Gastrocnemius medialis (tissue), 4 donors: ENCODE results near the gene CSAD. TPM values are rescaled to one million over a fixed set of nuclear protein-coding genes. Genes with fewer than 3 reads are reported as not detected.

Source experiments
- ATAC-seq, 2 donors: fragments of 150-250 bp; one replicate each; pipeline ENCODE4 v1.9.1; 2016
- DNase-seq, 2 donors: peaks; one replicate each; pipeline ENCODE4 v3.0.0-alpha.2; 2019
- H3K27ac ChIP-seq, 4 donors: fragments of 200-600 bp; sonication (generic); 1 replicate in 1 of 4; 2 replicates in 3 of 4; pipeline ENCODE4 v1.5.1; 2016 to 2018; ENCODE audit warnings: mild to moderate bottlenecking in 2 of 4, moderate library complexity in 1 of 4
- H3K27me3 ChIP-seq, 3 donors: fragments of 200-600 bp; sonication (generic) in 2 of 3; 1 replicate in 1 of 3; 2 replicates in 2 of 3; pipeline versions ENCODE4 v1.5.1 to v1.6.0; 2016 to 2019; ENCODE audit warnings: mild to moderate bottlenecking in 1 of 3, moderate library complexity in 1 of 3
- H3K36me3 ChIP-seq, 2 donors: fragments of 200-600 bp; sonication (generic) in 1 of 2; one replicate each; pipeline ENCODE4 v1.5.1; 2017 to 2018
- H3K4me1 ChIP-seq, 2 donors: fragments of 200-600 bp; sonication (generic) in 1 of 2; one replicate each; pipeline ENCODE4 v1.5.1; 2016 to 2017; ENCODE audit warnings: mild to moderate bottlenecking in 2 of 2
- H3K4me3 ChIP-seq, 4 donors: fragments of 200-600 bp; sonication (generic) in 3 of 4; 1 replicate in 1 of 4; 2 replicates in 3 of 4; pipeline ENCODE4 v1.5.1; 2016 to 2019; ENCODE audit warnings: mild to moderate bottlenecking in 2 of 4
- H3K9me3 ChIP-seq, 3 donors: fragments of 200-600 bp; sonication (generic) in 2 of 3; 1 replicate in 1 of 3; 2 replicates in 2 of 3; pipeline ENCODE4 v1.5.1; 2016 to 2019
- POLR2A ChIP-seq, 2 donors: fragments of 450-650 bp; IDR thresholded peaks; one replicate each; pipeline ENCODE4 v1.6.1; 2017; ENCODE audit warnings: antibody characterized with exemption in 2 of 2, mild to moderate bottlenecking in 2 of 2, moderate library complexity in 2 of 2
- in situ Hi-C, 4 donors: fragments of 200-750 bp; cut with MboI; loops; one replicate each; pipeline versions ENCODE4 v1.15.0 to v1.8.0; 2017; ENCODE audit warnings: low sequenced_read_pairs in 4 of 4
- intact Hi-C: fragments of 100-400 bp; cut with DNase I; formaldehyde crosslinking; loops from one replicate; pipeline ENCODE4 v1.15.1; 2023; ENCODE audit warnings: low total_unique reads
- total RNA-seq, 4 donors: library from RNA; depleted of rRNA; stranded (reverse); fragments of >200 nt; gene quantifications; one replicate each; pipeline versions ENCODE4 v1.1.0 to v1.2.3, GENCODE V29; 2016
- TF ChIP-seq, protein P1 (sequence below), 5 experiments: fragments of 450-650 bp in 3 of 5; fragments of 200-600 bp in 2 of 5; sonication (generic) in 2 of 5; IDR thresholded peaks in 4 of 5; conservative IDR thresholded peaks in 1 of 5; 1 replicate in 4 of 5; 2 replicates in 1 of 5; pipeline ENCODE4 v1.5.1; 2016 to 2019; ENCODE audit warnings: antibody characterized with exemption in 5 of 5, mild to moderate bottlenecking in 3 of 5, moderate library complexity in 3 of 5

The CSAD gene
- total RNA-seq, 4 donors from 2014 or later = 0.68 to 14.9 (median 1.9) TPM

DNA sequence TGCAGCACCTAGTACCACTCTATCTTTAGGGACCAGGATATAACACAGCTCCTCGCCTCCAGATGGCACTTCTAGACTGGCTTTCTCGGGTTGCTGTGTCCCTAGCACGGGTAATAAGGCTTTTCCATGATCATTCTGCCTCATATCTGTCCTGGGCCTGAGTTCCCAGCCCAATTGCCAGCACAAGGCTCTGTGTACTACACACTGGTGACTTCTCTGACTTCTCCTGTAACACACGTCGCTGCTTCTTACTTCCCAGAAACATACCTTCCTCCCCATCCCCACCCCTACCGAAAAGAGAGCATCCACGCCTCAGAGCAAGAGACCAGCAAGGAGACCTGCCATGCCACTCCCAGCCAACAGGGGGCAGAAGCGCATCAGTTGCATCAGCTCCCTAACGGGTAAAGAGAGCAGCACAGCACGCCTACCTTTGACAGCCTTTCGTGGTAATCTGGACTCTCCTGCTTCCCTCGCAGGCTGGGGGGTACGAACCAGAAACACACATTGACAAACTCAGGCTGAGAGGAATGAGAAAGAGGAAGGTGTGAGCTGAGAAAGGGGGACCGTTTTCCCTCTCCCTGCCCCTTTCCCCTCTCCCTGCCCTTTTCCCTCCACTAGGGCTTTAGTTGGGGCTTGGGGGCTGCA lies 21.4 kb downstream of the CSAD start:
- Histone ChIP-seq H3K27me3 (no peaks in the 10 kb centered on the region), H3K4me3 (no peak overlapping the region), H3K27ac (no peak overlapping the region), H3K4me1 (peaks cover 4 to 9% of the 10 kb centered on the region in 2 donors), H3K36me3 (peaks cover 0 to 8% of the 10 kb centered on the region in 2 donors), H3K9me3 (no peaks in the 10 kb centered on the region)
- DNase-seq = peak; percentile 32 to 67
- peak; percentile 45 to 91 for ATAC-seq
- intact Hi-C loops = loop anchor here (1.0 kb wide), 1 partner anchor 38 kb away; no protein-coding TSS in a partner anchor
- in situ Hi-C loops = no loop called here
- no peak for TF ChIP-seq POLR2A (IDR thresholded peaks at IDR 0.05)
- TF ChIP-seq, protein P1, sequence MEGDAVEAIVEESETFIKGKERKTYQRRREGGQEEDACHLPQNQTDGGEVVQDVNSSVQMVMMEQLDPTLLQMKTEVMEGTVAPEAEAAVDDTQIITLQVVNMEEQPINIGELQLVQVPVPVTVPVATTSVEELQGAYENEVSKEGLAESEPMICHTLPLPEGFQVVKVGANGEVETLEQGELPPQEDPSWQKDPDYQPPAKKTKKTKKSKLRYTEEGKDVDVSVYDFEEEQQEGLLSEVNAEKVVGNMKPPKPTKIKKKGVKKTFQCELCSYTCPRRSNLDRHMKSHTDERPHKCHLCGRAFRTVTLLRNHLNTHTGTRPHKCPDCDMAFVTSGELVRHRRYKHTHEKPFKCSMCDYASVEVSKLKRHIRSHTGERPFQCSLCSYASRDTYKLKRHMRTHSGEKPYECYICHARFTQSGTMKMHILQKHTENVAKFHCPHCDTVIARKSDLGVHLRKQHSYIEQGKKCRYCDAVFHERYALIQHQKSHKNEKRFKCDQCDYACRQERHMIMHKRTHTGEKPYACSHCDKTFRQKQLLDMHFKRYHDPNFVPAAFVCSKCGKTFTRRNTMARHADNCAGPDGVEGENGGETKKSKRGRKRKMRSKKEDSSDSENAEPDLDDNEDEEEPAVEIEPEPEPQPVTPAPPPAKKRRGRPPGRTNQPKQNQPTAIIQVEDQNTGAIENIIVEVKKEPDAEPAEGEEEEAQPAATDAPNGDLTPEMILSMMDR (IDR thresholded peaks at IDR 0.05 in 4 of 5, conservative IDR thresholded peaks at IDR 0.05 in 1 of 5) = peak; percentile 82 to 90 (median 85)

DNA sequence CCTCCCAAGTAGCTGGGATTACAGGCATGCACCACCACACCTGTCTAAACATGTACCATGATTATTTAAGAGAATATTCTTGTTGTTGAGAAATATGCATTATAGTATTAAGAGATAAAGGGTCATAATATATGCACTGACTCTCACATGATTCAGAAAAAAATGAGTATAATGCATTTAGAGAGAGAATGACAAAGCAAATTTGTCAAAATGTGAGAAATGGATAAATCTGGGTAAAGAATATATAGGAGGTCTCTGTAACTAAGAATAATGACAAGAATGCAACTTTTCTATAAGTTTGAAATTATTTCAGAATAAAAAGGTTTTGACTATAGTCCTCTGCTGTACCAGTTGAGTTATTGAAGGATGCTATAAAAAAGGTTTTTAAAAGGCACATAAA lies 28.3 kb downstream of the CSAD start:
- no peaks in the 10 kb centered on the region for H3K27me3 ChIP-seq
- no peak for TF ChIP-seq POLR2A (IDR thresholded peaks at IDR 0.05)
- TF ChIP-seq, protein P1 (IDR thresholded peaks at IDR 0.05 in 4 of 5, conservative IDR thresholded peaks at IDR 0.05 in 1 of 5) = no peak
- no peak for ATAC-seq
- H3K9me3 ChIP-seq = no peaks in the 10 kb centered on the region
- no peak for DNase-seq
- in situ Hi-C loops = no loop called here
- no peaks in the 10 kb centered on the region for H3K36me3 ChIP-seq
- no peak overlapping the region for H3K4me3 ChIP-seq
- no peak overlapping the region for H3K27ac ChIP-seq
- intact Hi-C loops = no loop called here
- H3K4me1 ChIP-seq = peaks cover 4 to 9% of the 10 kb centered on the region in 2 donors

DNA sequence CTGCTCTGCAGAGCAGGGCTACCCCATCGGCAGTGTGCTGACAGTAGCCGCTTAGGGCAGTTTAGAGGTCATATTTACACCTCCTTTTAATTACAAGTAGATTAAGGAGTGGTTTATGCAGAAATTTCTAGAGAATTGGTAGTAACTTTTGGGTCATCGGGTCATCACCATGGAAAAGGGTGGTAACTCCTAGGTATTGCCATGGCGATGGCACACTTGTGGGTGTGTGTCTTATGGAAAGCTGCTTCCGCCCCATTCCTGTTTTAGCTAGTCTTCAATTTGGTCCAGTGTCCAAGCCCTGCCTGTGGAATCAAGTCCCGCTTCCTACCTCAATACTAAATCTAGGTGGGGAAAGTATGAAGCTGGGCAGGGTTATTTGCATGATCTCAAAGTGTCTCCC lies 29.7 kb downstream of the CSAD start:
- Histone ChIP-seq H3K27me3 (no peaks in the 10 kb centered on the region), H3K9me3 (no peaks in the 10 kb centered on the region), H3K27ac (no peak overlapping the region), H3K4me1 (peaks cover 4 to 9% of the 10 kb centered on the region in 2 donors), H3K36me3 (no peaks in the 10 kb centered on the region), H3K4me3 (no peak overlapping the region)
- DNase-seq (no peak), ATAC-seq (no peak)
- in situ Hi-C loops = no loop called here
- no peak for TF ChIP-seq POLR2A (IDR thresholded peaks at IDR 0.05)
- TF ChIP-seq, protein P1 (IDR thresholded peaks at IDR 0.05 in 4 of 5, conservative IDR thresholded peaks at IDR 0.05 in 1 of 5) = no peak
- intact Hi-C loops = no loop called here

DNA sequence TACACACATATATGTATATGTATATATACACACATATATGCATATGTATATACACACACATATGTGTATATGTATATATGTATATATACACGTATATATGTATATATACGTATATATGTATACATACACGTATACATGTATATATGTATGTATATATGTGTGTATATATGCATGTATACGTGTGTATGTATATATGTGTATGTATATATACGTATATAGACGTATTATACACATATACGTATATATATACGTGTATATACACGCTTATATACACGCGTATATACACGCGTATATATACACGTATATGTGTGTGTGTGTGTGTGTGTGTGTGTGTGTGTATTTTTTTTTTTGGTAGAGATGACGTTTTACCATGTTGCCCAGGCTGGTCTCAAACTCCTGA lies 33.1 kb downstream of the CSAD start:
- intact Hi-C loops (no loop called here), in situ Hi-C loops (no loop called here)
- Histone ChIP-seq H3K36me3 (no peaks in the 10 kb centered on the region), H3K27ac (no peak overlapping the region), H3K9me3 (no peaks in the 10 kb centered on the region), H3K4me1 (no peaks in the 10 kb centered on the region), H3K4me3 (no peak overlapping the region), H3K27me3 (no peaks in the 10 kb centered on the region)
- TF ChIP-seq, protein P1 (IDR thresholded peaks at IDR 0.05 in 4 of 5, conservative IDR thresholded peaks at IDR 0.05 in 1 of 5) = no peak
- TF ChIP-seq POLR2A (IDR thresholded peaks at IDR 0.05) = no peak
- ATAC-seq = no peak
- no peak for DNase-seq

DNA sequence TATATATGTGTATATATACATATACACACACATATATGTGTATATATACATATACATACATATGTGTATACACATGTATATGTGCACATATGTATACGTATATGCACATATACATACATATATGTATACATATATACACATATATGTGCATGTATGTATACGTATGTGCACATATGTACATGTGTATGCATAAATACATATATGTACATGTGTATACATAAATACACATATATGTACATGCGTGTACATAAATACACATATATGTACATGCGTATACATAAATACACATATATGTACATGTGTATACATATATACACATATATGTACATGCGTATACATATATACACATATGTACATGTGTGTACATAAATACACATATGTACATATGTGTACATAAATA lies 33.5 kb downstream of the CSAD start:
- in situ Hi-C loops = no loop called here
- Histone ChIP-seq H3K36me3 (no peaks in the 10 kb centered on the region), H3K27ac (no peak overlapping the region), H3K4me1 (no peaks in the 10 kb centered on the region), H3K27me3 (no peaks in the 10 kb centered on the region), H3K4me3 (no peak overlapping the region), H3K9me3 (no peaks in the 10 kb centered on the region)
- TF ChIP-seq, protein P1 (IDR thresholded peaks at IDR 0.05 in 4 of 5, conservative IDR thresholded peaks at IDR 0.05 in 1 of 5) = no peak
- no peak for TF ChIP-seq POLR2A (IDR thresholded peaks at IDR 0.05)
- no peak for DNase-seq
- ATAC-seq = no peak
- intact Hi-C loops = no loop called here
